Measurements from ENCODE around the gene CRYGS.
"Not testable (repeated sequence)": the region's sequence is repeated elsewhere in the genome, so short reads cannot be mapped to it uniquely, and the experiment has no call there.

Gene CRYGS

DNA sequence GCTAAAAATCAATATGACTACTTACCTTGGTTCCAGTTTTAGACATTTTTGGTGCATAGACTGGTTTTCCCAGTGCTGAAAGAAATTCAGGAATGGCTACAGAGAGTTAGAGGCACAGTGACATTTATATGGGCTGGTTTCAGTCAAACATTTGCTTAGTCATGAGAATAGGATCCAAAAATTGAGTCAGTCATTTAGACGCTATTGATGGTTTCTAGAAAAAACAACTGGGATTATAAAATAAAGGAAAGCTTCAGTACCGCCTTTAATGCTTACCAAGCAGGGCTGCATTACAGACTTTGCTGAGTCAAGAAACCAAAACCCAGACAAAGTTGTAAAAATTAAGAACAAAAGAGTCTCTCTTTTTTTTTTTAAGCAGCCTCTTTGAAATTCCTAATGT, at the start of gene CRYGS:
TSS of gene CRYGS (minus strand) at position 100 of the 400 bp plus-strand sequence. CDS start at position 46, 54 bp downstream.
- no peak for DNase-seq (ENCODE audit: insufficient read length, low spot score)
- no peak for FAIRE-seq

- FAIRE-seq (no peak), DNase-seq (ENCODE audit: insufficient read length, low spot score) (no peak)
Measured at GRCh38 chr3:186593862-186594261, 49.7 kb upstream of the CRYGS start.

DNA sequence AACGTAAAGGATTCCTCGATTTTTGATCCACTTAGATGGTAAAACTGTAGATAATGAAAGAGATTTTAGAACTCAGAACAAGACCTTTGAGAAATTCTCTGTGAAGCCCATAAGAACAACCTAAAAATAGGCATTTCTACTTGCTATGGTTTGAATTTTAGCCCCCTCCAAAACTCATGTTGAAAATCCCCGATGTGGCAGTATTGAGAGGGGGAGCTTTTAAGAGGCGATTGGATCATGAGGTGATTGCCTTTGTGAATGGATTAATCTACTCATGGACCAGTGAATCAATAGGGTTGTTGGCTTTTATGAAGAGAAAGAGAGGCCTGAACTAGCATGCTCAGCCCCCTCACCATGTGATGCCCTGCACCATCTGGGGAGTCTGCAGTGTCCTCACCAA, 48.5 kb upstream of the CRYGS start:
- no peak for DNase-seq (ENCODE audit: insufficient read length, low spot score)
- FAIRE-seq = no peak

GRCh38 chr3:186590580-186591295, 46.6 kb upstream of the CRYGS start:
- no peak for FAIRE-seq
- DNase-seq (ENCODE audit: insufficient read length, low spot score) = no peak

GRCh38 chr3:186589856-186590579, 45.8 kb upstream of the CRYGS start:
- FAIRE-seq = no peak
- no peak for DNase-seq (ENCODE audit: insufficient read length, low spot score)

GRCh38 chr3:186589121-186589520, 44.9 kb upstream of the CRYGS start:
- FAIRE-seq (no peak), DNase-seq (ENCODE audit: insufficient read length, low spot score) (no peak)

DNA sequence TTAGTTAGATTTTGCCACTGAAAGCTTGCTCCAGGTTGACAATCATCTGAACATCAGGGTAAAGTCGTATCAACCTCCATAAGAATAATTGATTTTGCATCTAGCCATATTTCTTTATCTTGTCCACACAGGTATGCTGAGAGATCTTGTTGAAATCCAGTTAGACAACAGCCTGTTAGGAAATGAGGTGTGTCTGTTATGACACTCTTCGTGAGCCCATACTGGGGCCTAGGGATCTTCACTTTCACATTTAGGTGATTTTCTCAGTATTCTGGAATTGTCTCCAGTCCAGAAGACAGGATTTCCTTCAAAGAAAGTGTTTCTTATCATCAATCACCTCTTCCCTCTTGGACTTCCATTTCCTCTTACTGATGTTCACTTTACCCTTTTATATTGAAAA, 44.5 kb upstream of the CRYGS start:
- FAIRE-seq = no peak
- no peak for DNase-seq (ENCODE audit: insufficient read length, low spot score)

- FAIRE-seq = no peak
- no peak for DNase-seq (ENCODE audit: insufficient read length, low spot score)
Measured at GRCh38 chr3:186587183-186587582, 43.0 kb upstream of the CRYGS start.

GRCh38 chr3:186586245-186586644, 42.1 kb upstream of the CRYGS start:
- not testable (repeated sequence) for DNase-seq (ENCODE audit: insufficient read length, low spot score); FAIRE-seq

DNA sequence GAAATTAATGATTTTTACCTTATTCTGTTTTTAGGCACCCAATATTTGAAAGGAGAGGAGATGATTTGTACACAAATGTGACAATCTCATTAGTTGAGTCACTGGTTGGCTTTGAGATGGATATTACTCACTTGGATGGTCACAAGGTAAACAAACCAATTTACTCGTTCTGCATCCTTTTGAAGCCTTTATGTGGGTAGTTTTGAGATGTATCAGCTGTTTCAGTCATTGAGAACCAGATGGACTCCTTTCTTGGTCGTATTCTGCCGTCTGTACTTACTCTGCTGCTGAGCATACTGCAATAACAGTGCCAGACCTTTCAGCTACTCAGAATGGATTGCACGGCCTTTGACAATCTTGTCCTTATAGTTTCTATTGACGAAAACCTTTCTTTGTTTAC, 39.7 kb upstream of the CRYGS start:
- FAIRE-seq = no peak

DNA sequence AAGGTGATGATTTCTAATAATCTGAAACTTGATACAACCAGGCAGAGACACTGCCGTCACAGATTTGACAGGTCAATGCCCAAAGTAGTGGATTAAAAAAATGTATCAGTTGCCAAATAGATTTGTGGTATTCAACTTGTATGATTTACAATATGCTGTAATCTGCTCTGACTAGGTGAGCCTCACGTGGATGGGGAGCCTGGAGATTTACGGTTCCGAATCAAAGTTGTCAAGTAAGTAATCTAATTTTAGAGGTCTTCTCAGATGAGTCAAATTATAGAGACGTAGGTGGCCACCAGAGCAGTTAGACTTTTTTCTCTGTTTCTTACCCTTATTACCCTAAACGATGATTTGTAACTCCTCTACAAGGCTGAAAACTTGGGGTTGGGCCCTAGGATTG, 38.4 kb upstream of the CRYGS start:
- no peak for DNase-seq (ENCODE audit: insufficient read length, low spot score)
- no peak for FAIRE-seq

More for the DNA sequence above, 39.7 kb upstream of the CRYGS start:
- DNase-seq (ENCODE audit: insufficient read length, low spot score) = no peak

GRCh38 chr3:186580785-186581184, 36.6 kb upstream of the CRYGS start:
- FAIRE-seq (no peak), DNase-seq (ENCODE audit: insufficient read length, low spot score) (no peak)

- DNase-seq (ENCODE audit: insufficient read length, low spot score) (no peak), FAIRE-seq (no peak)
Measured at GRCh38 chr3:186577521-186577920, 33.3 kb upstream of the CRYGS start.

DNA sequence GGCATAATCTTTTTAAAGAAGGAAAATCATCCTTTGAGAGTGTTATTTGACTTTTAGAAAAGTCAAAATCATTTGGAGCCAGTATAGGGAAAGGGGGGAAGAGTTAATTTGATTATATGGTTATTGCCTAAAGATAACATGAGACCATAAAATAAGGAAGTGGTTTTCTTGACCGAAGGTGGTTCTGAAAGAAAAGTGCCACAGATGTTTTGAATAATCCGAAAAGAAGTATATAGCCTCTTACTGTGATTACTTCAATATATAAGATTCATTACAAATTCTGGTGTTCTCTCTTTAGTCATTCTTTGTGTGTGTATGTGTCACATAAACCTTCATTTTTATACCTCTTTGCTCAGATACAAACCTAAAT, 27.4 kb upstream of the CRYGS start:
- no peak for FAIRE-seq
- DNase-seq (ENCODE audit: insufficient read length, low spot score) = no peak

DNA sequence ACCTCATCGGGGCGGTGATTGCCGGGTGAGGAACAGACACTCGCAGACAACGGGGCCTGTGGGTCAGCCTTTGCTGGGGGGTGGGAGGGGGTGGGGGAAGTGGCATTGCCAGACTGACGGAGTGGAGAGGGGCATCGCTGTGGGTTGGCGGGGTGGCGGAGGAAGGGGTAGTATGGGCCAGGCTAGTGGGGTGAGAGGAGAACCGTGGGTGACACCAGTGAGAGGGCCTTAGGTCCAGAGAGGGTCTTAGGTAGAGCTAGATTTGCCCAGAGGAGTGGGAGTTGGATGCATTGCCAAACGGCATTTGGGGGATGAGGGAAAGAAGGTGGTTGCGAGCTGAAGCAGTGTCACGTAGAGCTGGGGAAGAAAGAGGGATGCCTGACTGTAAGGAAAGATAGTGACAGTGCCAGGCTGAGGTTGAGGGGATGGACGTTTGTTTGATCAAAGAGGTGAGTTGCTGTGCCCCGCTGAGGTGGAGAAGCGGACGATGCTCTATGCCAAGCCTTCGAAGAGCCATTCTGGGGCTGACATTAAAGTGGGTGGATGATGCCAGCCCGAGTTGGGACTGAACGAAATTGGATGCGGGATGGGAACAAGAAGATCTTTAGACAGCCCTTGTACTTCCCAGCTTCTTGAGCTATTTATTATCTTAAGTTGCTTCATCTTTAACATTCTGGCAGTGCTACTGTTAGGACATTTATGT, 26.9 kb upstream of the CRYGS start:
- no peak for DNase-seq (ENCODE audit: insufficient read length, low spot score)
- FAIRE-seq = no peak

DNA sequence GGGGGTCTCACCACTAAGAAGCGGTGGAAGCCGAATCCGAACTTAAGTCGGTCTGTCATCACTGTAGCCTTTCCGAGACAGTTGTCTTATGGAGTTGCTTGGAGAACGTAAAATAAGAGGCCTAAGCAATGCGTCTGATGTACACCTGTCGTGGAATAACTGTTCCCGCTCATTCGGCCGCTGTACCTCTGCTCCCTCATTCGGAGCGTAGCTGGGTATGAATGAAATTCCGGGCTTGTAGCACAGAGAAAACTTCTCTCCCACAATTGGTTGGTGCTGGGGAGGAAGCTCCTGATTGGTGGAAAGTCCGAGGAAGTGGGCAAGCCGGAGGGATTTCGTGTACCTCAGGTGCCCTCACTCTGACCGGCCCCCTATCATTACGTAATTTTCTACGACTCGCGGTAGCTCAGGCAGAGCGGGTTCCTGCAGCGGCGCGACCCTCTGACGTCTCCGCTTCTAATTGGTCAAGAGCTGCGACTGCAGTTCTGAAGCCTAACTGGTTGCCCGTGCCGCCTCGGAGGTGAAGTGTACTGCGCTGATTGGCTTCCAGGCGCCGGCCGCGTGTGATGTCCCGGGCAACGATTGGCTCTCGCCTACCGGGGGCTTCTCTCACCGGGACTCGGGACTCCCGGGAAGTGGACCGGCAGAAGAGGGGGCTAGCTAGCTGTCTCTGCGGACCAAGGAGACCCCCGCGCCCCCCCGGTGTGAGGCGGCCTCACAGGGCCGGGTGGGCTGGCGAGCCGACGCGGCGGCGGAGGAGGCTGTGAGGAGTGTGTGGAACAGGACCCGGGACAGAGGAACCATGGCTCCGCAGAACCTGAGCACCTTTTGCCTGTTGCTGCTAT, 26.1 kb upstream of the CRYGS start, which contains the start of gene DNAJB11:
TSS of gene DNAJB11 (plus strand) at position 625 of the 845 bp plus-strand sequence. CDS start at position 803, 178 bp downstream.
- peak; percentile 98 for DNase-seq (ENCODE audit: insufficient read length, low spot score)
- peak; percentile 83 for FAIRE-seq

GRCh38 chr3:186569779-186570095, 25.6 kb upstream of the CRYGS start:
- DNase-seq (ENCODE audit: insufficient read length, low spot score) = no peak
- FAIRE-seq = no peak

DNA sequence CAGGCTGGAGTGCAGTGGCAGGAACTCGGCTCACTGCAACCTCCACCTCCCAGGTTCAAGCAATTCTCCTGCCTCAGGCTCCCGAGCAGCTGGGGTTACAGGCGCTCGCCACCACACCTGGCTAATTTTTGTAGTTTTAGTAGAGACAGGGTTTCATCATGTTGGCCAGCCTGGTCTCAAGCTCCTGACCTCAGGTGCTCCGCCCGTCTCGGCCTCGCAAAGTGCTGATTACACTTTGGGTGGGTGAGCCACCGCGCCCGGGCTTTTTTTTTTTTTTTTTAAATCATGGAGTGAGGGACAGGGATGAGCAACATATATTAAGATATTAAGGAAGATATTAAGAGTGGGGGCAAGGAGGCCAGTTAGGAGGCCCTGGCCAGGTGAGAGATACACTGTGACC, 25.2 kb upstream of the CRYGS start:
- FAIRE-seq; DNase-seq (ENCODE audit: insufficient read length, low spot score): not testable (repeated sequence)

DNA sequence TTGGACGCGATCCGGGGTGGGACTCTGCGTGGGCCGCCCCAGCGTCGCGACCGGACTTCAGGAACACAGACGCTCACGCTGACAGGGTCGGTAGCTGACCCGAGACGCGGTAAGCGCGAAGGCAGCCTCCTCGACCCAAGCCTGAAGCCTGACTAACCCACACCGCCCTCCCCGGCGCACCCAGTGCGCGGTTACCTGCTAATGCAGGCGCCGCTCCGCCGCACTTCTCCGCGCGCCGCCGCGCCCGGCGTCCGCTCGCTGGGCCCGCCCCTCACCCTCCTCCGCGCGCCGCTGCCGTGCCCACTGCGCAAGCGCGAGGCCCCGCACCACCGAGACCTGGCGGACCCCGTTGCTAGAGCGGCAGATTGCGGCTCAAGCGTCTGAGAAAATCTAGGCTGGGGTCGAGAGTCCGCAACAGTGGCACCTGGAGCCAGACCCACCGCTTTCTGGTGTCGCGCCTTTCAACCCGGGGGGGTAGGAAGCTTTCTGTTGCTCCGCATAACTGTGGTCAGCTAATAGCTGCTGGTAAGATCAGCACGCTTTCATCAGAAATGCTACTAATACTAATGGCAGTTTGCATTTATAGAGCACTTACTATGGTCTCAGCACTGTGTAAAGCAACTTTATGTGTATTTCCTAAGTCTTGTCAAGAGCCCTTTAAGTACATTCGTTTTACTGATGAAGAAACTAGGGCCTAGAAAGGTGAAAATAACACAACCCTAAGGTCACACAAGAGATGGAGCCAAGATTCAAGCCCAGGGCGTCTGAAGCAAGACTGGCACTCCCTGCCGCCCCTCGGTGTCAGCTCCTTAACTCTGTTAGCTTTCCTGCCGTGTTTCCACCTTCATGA, 23.1 kb upstream of the CRYGS start, which contains the start of gene TBCCD1:
TSS of gene TBCCD1 (minus strand) at position 268 of the 850 bp plus-strand sequence. CDS start 3,010 bp downstream, outside the sequence.
- FAIRE-seq (peak; percentile 84), DNase-seq (ENCODE audit: insufficient read length, low spot score) (peak; percentile 87)

GRCh38 chr3:186566772-186567071, 22.5 kb upstream of the CRYGS start:
- FAIRE-seq (no peak), DNase-seq (ENCODE audit: insufficient read length, low spot score) (peak; percentile 25)
